ENCODE data around the gene BMPR2.

DNA sequence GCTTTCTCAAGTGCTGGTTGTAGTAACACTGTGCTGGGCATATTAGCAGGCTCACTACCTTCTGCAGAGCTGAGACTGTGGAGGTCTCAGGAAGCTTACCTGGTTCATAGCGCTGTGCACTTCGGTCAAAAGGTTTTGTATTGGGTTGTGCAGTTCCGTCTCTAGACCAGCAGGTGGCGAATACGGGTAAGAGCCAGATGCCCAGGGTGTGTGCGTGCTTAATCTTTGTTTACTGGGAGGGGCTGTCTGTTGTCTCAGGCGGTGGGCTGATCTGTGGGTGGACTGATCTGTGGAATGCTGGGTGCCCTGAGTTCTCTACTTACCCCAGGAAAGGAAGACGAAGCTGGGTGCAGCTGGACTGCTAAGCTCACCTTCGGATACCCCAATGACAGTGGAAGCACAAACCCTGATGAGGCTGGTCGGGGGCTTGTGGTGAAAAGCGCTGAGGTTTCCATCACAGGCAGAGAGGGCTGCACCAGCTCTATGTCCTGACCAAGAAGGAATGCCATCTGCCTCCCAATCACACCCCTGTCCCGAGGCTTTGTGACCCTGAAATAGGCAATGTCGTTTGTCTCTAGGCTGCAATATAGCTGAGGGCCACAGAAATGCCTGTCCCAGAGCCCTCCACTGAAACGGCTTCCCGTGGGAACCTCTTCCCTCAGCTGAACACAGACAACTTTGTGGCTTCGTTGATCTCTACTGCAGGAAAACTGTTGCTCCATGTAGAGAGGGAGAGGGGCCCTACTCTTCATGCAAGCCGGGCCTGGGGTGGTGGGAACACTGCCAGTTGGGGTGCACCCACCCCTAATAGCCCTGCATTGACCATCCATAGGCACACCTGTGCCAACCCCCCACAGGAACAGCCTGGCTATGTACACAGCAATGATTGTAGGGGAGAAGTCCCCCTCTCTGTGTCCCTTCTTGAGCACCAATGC, 212.8 kb downstream of the BMPR2 start:
- no peak for TF ChIP-seq SUZ12 (IDR thresholded peaks at IDR 0.05; ENCODE audit: extremely low read depth, insufficient read depth, insufficient read length)
- no peak for TF ChIP-seq YY1 (IDR thresholded peaks at IDR 0.05; ENCODE audit: insufficient read depth, insufficient read length)
- no peak for TF ChIP-seq ZNF274 (IDR thresholded peaks at IDR 0.05; ENCODE audit: low read depth, low read length)
